ENCODE data around the gene TUBB2A.
A peak's percentile ranks its signal among the peaks of the same experiment; 100 is the strongest.
"Not testable (repeated sequence)": the region's sequence is repeated elsewhere in the genome, so short reads cannot be mapped to it uniquely, and the experiment has no call there.

The TUBB2A gene
- total RNA-seq, result 53.1 to 84.8 (median 57.4) reads per million in 4 donors

DNA sequence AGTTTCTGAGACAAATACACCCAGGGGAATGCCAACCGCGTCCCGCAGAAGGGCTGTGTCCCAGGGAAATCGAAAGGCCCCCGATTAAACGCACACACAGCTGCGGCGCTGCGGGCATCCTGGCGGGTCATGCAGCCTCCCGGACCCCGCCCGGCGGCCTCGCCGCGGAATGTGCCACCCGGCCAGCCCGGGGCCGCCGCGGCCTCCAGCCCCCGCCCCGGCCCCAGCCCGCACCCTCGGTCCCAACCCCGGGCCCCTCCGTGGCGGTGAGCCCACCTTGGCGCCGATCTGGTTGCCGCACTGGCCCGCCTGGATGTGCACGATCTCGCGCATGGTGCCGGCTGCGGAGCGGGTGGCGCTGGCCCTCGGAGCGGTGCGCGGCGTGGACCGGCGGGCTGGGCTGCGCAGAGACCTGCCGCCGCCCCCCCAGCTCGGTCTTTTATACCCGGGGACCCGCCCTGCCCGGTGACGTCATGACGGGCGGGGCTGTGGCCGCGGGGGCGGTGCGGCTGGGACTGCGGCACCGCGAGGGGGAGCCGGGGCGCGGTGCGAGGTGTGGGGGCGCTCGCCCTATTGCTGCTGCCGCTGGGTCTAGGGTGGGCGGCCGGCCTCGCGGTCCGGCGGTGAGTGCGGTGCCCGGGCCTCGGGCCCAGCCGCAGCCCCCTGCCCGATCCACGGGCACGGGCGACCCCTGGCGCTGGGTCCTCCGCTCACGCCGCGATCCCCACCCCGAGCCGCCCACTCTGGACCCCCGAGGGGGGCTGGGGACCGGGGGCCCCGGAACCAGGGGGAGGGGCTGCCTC, at the start of gene TUBB2A:
TSS of gene TUBB2A (minus strand) at position 414 of the 803 bp plus-strand sequence. CDS start at position 333, 81 bp downstream.
- peak; percentile 72 to 88 (median 82) for DNase-seq

DNA sequence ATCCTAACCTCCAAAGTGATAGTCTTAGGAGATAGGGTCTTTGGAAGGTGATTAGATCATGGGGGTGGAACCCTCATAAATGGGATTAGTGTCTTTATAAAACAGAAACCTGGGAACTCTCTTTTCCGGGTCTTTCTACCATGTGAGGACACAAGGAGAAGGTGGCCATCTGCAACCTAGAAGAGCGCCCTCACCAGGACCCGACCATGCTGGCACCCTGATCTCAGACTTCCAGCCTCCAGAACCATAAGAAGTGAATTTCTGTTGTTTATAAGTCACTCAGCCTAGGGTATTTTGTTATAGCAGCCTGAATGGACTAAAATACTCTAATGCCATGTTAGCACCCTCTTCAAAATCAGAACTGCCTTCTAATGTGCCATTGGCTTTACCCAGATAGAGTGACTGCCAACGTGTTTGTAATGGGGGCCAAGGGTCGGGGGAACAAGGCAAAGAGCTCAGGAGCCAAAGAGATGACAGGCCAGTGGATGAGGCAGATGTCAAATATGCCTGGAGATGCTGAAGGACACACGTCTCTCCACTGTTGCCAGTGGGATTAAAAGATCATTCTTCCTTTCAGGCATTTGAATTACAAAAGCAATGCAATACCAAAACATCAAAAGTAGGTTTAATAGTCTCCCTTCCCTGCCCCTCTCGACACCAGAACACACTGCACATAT, 49.1 kb upstream of the TUBB2A start:
- no peak for DNase-seq

DNA sequence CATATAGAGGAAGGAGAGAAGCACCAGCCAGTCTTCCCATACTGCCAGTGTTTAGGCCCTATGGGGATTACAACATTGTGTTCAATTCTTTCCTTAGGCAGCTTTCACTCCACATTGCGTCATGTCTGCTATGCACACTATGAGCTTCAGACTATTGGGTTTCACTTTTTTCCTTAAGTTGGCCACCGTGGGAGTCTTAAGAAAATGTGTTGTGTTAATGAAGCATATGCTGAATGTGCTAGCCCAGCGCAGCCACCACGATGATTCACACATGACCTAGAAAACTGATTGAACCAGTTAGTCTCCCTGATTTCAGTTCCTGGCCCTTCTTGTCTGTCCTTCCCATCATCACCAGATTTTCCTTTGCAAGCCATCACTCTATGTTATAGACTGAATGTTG, 48.6 kb upstream of the TUBB2A start:
- DNase-seq, result no peak

DNA sequence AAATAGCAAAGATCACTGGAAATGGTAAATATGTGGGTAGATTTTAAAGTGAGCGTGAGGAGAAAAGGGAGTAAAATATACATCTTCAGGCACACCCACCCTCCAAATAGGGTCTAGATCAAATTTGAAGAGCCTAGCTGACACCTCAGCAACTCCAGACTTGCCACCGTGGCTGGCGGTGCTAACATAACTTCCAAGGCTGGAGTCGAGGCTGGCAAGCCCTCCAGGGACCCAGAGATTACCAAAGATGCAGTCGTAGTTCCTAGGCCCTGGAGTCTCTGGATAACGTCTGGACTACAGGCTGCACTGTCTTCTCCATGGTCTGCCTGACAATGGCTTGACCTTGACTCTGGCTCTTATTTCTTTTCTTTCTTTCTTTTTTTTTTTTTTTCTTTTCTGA, 47.6 kb upstream of the TUBB2A start:
- DNase-seq, result no peak

DNA sequence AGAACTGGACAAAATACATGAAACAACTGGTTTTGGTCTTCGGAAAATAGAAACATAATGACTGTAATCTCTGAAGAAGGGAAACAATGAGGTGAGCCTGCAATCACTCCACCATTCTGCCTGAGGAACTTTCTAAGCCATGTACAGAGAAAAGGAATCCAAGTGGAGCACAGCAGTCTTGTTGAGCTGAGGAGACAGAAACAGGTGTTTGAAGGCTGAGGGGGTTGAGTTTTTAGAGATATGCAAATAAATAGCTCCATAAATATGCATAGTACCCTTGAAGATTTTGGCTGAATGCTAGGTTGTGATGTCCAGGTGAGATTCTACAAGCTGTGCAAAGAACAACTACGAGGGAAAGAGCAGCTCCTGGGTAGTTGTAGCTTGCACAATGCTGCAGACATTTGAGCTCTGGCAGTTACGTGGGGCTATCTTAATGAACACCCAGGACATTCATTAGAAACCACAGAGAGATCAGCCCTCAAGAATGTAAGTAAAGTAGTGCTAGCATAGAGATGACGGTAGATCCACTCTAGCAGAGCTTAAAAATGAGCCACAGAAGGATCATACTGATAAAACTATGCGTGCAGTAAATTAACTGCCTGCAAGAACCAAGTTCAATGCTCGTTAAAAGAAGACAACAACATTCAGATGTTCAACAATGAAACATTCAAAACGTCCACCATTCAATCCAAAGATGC, 45.8 kb upstream of the TUBB2A start:
- no peak for DNase-seq

DNA sequence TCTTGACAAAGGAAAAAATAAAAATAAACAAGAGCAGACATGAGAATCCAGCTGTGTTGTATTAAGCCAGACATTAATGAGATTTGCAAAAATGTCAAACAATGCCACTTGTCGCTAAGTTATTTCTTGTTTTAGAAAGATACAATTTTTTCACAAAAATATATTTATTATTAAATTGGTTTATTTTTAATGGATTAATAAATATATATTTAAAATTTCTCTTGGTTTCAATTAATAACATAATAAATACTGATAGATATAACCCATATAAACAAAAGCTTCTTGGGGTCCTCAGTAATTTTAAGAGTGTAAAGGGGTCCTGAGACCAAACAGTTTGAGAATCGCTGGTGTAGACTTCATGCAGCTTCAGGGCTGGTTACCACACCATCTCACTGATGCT, 44.0 kb upstream of the TUBB2A start:
- no peak for DNase-seq

DNA sequence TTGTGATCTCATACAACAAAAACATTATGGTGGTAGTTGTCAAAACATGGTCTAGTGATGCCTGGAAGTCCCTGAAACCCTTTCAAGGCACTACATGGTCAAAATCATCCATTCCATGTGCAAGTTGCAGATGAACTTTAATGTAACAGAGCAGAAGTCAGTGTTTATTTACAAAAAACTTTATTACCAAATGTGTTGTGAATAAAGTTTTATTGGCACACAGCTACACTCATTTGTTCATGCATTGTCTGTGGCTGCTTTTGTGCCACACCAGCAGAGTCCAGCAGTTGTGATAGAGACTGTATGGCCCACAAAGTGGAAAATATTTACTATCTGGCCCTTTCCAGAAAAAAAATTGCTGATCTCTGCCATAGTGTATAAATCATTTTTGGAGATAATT, 43.3 kb upstream of the TUBB2A start:
- no peak for DNase-seq

DNA sequence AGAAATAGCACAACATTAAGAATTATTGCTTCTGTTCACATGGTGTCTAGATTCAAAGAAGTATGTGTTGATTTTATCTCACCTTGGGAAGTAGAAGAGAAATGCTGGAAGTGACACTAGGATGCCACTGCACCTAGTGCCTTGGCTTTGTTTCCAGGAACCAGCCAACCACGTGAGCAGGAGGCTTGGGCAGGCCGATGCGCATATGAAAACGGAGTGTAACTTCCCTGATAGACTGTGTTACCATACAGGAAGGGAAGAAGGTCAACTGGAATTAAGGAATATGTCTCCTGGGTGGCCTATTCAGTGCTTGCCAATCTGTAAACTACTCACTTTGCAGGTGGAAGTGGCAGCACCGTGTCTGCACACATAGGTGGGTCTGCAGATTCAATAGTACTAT, 42.0 kb upstream of the TUBB2A start:
- no peak for DNase-seq

DNA sequence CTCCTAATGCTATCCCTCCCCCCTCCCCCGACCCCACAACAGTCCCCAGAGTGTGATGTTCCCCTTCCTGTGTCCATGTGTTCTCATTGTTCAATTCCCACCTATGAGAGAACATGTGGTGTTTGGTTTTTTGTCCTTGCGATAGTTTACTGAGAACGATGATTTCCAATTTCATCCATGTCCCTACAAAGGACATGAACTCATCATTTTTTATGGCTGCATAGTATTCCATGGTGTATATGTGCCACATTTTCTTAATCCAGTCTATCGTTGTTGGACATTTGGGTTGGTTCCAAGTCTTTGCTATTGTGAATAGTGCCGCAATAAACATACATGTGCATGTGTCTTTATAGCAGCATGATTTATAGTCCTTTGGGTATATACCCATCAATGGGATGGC, 40.4 kb upstream of the TUBB2A start:
- DNase-seq, result not testable (repeated sequence)

DNA sequence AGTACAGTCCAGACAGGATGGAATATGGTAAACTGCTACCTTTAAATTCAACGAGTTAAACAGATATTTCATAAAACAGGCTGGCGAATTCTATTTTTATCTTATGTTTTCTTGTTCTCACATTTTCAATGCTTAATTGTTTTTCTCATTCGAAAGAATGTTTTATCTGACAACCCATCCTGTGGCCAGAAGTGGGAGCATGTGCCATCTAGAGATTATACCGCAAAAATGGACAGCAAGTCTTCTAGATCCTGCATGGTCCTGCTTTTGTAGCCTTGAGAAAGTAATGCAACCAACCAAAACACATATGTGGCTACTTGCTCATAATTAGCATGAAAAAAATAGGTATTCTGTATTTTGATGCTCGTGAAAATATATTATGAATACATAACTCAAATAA, 39.4 kb upstream of the TUBB2A start:
- DNase-seq, result no peak

DNA sequence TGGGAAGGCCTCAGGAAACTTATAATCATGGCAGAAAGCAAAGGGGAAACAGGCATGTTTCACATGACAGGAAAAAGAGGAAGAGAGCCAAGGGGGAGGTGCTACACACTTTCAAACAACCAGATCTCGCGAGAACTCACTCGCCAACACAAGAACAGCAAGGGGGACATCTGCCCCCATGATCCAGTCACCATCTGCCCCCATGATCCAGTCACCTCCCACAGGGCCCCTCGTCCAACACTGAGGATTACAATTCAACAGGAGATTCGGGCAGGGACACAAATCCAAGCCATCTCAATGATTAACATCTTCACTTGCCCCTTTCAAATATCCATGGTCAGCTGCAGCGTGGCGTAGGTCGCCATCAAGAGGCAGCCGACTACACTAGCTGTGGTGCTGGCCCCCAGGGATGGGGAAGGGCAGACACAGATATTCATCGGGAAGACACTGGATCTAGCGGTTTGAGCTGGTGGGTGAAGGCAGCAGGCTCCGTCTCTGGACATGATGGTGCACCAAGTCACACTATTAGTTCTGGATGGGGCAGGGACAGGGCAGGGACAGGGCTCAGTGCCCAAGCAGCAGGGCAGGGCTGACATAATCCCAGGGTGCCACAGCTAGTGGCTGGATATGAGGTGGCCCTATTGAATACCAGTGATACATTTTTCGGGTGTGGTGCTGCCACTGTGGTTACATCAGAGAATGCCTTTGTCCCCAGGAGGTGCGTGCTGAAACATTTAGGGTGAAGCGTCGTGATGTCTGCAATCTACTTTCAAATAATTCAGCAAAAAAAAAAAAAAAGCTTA, 38.6 kb upstream of the TUBB2A start:
- DNase-seq, result no peak

DNA sequence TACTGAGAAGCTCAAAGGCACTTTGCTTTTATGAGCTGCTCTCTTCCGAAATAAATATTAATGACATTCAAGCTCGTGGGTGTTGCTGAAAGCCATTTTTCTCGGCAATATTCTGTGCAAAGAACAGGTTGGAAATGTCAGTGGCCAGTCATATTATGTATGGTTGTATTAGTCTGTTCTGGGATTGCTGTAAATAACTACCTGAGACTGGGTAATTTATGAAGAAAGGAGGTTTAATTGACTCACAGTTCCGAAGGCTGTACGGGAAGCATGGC, 38.0 kb upstream of the TUBB2A start:
- DNase-seq, result no peak

DNA sequence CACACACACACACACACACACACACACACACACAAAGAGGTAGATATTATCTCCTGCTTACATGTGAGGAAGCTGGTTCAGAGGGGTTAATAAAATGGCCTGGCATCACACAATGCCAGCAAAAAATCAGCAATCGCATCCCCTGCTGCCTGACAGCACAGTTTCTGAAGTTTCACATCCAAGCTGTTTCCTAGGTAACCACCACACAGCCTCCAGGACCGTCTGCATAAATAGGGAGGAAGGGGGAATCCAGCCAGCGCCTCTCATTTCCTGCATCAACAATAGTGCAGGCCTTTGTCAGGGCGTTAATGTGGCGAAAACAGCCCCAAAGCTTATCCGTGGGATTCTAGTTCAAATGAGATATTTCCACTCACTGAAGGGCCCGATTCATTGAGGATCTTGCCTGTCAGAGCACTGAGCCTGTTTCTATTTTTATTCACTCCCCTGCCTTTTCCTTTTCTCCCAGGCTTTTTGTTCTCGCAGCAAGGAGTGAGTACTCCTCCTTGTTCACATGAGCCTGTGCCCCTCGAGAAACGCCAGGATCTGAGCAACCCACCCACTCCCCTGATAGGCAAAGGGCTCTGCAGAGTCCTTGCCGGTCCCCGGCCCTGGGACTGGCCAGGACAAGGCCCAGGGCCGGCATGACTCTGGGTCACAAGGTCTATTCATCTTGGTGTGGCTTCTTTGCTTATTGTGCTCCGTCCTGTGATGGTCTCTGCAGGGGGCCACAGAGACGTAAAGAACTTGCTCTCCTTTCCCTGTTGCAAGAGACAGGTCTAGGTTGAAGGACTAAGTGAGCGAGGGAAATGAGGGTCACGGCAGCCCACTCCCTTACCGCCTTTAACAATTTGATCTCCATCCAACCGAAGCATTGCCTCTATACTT, 37.4 kb upstream of the TUBB2A start:
- no peak for DNase-seq

DNA sequence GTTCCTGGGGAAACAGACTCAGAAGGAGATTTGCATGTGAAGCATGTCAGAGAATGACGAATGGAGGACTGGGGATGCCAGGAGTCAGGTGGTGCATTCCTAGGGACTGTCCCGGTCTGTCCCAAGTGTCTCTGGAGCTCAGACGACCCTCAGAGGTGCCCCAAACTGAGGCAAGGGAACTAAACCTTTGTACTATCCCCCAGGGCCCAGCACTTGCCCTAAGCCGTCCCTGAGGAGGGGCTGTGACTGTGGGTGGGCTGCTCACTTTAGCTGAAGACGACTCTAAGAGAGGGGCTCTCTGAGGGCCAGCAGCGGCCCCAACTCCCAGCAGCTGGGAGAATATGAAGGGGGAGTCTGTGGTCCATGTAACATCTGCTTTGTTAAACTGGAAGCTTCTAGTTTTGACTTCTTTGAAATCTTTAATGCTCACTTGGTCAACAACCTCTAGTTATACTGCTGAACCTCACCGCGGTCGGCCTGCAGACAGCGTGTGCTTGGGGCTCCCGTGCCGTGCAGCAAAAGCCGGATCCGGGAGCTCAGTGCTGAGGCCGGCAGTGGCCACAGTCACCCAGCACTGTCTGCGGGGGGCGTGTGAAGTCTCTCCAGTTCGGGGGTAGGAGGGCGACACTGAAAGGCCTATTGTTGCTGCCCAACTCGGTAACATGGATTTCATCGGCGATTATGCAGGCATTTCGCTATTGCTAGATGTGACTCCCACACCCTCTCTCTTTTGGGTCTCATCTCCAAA, 35.9 kb upstream of the TUBB2A start:
- DNase-seq, result no peak

DNA sequence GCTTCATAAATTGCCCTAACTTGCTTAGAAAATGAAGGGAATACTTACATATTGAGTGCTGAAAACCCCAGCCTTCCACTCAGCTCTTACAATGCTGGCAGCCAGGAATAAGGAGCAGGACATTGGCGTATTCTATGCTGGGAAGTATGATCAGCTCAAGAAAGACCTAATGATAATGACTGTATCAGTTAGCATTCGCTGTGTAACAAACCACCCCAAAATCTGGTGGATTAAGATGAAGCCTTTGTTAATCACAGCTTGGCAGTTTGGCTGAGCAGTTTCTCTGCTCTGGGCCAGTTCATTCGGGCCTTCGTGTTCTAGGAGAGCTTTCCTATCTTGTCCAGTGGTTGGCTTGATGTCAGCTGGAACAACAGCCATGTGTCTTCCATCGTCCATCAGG, 33.4 kb upstream of the TUBB2A start:
- DNase-seq, result no peak

DNA sequence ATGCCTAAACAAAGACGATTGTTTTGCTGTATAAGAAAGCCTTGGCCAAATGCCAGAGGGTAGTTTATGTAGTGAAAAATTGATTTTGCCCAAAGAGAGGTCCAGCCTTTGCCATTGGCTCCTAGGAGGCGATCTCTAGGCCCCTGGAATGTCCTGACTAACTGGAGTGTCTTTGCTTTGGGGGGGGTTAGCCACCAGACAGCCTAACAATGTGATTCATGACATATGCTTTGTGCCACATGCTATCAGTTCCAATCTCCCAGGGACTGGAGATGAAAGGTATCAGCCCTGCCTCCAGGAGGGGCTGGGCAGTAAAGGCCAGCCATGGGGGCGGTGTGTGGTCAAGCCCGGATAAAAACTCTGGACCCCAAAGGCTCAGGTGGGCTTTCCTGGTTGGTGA, 32.7 kb upstream of the TUBB2A start:
- no peak for DNase-seq

DNA sequence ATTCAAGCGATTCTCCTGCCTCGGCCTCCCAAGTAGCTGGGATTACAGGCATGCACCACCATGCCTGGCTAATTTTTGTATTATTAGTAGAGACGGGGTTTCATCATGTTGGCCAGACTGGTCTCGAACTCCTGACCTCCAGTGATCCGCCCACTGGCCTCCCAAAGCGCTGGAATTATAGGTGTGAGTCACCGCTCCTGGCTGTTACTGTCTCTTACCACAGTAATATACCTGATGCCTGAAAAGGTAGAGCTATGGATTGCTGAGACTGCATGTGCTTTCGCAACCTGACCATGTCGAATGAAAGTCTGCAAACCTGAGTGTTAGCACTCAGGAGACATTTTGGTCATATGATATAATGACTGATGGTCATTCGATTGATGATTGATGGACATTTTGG, 31.8 kb upstream of the TUBB2A start:
- DNase-seq, result not testable (repeated sequence)

DNA sequence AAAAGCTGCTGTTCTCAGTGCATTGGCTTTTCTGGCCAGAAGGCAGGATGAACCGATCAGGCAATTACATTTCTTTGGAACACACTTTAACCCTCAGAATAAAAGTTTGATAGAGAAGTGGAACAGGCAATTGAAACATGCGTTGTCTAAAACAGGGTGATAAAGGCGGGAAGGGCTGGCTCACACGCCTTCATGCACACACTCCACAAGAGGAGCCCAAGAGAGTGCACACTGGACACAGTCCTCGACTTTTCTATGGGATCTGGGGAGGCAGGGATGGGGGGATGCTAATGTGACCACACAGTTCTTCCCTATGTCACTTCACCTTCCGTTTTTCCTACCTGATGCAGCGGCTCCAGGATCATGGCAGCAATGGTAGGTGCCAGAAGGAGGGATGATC, 30.9 kb upstream of the TUBB2A start:
- no peak for DNase-seq

DNA sequence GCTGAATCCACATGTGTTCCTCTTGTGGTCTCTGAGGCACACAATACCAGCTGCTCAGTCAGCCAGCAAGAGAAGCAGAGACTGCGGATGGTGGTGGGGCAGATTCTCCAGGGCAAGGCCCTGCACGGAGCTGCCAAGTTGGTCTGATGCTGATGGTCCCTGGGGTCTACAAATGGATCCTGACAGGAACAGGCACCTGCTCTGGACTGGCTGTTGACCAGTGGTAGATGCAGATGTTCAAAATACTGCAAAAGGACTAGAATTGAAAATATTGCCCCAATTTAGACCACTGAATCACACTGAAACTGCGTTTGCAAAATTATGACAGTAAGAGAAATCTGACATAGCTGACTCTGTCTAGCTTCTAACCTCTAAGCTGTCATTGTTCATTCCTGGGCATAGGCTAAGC, 29.6 kb upstream of the TUBB2A start:
- no peak for DNase-seq

DNA sequence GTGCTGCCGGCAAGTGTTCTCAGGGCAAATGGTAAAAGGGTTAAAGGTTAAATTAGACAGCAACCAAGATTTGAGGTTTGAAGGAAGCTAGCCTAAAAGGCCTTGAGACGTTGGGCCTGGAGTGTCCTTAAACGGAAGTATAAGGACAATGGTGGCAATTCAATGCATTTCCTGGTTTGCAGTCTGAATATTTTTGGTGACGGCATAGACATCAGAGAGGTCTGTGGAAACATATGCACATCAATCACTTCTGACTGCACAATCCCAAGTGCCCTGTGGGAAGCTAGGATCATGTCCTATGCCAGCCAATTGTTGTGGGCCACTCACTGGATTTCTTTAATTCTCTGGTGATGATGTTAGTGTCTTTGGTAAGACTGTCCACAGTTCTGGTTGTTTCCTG, 25.7 kb upstream of the TUBB2A start:
- DNase-seq, result no peak

DNA sequence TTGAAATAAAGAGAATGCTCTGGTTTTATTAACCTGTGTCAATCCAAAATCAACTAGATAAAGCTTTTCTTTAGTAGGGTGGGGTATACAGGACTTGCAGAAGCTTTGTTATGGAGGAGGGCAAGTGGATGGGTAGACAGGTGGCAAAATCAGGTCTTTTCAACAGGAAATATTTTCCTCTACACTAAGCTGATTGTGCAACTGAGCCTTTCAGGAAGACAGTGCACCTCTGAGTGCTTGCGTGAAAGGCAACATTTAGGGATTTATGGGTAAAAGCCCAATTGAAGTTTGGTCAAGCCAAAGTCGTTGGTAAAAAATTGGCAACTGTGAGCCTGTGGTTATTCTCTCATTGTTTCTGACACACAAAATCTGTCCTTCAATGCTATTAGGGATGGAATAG, 23.8 kb upstream of the TUBB2A start:
- no peak for DNase-seq
